HG03457 (cell line): ENCODE data around the gene CCDC180.
"Not testable (repeated sequence)": the region's sequence is repeated elsewhere in the genome, so short reads cannot be mapped to it uniquely, and the experiment has no call there.

Source experiments
- ATAC-seq: cut with Tn5 transposase; IDR thresholded peaks from one replicate; pipeline ENCODE4 v1.9.1; 2021; ENCODE audit warnings: moderate number of reproducible peaks; ENCODE audit not compliant: unreplicated experiment

The CCDC180 gene

DNA sequence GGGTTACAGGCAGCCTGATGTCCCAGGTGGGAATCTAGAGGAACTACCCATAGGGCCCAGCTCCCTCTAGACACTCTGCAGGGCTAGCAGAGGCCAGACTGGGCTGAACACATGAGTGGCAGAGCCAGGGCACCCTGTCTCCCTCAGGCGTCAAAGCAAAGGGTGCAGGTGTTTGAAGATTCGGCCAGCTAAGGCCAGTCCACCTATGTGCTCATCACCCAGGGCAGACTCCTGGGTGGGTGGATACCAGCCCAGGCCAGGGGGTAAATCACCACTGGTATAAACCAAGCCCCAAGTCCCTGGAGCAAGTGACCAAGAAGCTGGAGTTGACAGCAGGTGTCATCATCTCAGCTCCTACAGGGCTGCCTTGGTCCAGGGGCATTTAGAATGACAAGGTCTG is 3.4 kb downstream of the CCDC180 start:
- no peak for ATAC-seq

DNA sequence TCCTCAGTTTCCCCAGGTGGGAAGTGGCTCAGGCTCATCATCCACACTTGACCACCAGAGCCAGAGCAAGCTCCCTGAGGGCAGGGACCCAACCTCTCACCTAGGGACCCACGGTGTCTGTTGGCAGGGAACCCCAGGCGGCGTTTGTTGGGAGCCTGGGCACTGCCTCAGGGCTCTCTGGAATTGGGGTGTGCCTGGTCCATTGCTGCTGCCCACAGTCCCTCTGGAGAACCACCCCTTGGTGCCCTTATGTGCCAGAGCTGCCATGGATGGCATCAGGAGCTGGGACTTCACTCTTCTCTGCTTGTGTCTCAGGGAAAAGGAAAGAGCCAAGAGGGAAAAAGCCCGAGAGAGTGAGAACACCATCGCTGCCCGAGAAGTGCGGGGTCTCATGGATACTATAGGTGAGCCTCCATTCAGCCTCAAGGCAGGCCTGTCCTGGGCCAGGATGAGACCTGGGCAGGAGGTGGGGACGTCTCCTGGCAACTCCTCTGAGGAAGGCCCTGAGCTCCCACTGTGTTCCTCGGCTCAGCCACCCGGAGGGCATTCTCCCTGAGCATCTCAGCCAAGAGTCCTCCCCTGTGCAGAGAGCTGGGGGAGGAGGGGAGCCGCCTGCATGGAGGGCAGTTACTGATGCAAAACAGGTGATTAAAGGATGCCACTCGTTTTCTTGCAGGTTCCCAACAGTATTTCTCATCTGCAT is 4.5 kb downstream of the CCDC180 start:
- ATAC-seq = no peak

DNA sequence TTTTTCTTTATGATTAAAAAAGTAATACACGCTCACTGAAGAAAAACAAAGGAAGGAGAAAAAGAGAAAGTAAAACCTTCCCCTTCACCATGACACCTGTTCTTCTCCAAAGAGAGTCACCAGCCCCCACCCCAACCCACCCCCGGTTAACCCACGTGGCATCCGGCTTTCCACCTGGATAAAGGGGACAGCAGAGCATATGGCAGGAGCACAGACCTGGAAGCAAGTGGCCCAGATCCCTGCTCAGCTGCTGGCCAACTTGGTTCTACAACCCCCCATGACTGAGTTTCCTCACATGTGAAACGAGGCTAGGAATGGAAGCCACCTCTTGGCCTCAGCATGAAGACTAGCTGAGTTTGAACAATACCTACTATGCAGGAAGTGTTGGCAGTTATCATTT is 5.1 kb downstream of the CCDC180 start:
- no peak for ATAC-seq

DNA sequence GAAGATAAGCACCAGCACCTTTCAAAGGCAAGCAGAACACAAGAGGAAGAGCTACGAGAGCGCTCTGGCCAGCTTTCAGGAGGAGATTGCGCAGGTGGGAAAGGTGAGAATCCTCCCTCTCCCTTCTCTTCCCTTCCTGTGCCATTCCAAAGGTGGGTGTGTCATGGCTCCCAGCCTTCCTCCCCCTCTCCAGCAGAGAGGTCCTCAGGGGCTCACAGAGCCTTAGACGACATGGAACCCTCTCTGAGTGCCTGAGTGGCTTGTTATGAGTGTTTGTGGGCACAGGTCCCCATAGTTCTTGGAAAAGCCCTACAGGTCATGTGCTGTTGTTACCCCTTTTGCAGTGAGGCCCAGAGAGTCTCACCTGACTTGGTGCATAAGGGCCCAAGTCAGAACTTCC is 5.8 kb downstream of the CCDC180 start:
- no peak for ATAC-seq

DNA sequence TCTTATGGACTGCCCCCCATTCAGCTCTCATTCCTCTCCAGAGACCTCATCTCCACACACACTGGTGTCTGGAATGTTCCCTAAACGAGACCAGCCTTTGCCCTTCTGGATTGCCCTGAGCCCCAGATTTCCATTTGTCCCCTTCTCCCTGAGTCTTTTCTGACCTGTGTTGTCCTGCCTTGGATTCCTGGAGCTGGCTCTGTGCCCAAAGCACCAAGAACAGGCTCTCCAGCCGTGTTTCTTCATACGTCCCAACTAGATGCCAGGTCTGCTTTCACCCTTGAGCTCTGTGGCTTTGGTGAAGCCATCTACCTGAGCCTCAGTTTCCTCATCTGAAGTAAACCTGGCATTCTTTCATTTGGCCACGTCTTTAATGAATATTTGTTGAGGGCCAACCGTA is 6.3 kb downstream of the CCDC180 start:
- ATAC-seq = no peak

DNA sequence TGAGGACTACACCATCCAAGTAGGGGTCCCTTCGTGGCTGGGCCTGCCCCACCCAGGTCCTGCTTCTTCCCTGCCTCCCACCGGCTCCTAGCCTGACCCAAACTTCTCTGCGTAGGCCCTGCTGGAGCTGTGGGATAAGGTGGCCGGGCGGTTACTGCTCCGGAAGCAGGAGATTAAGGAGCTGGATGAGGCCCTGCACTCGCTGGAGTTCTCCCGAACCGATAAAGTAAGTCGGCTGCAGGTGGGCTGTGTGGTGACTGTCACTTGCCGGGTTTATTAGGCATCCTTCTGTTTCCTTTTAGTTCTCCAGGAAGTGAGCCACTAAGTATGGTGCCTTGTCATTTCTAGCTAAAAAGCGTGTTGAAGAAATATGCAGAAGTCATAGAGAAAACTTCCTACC is 7.0 kb downstream of the CCDC180 start:
- no peak for ATAC-seq

DNA sequence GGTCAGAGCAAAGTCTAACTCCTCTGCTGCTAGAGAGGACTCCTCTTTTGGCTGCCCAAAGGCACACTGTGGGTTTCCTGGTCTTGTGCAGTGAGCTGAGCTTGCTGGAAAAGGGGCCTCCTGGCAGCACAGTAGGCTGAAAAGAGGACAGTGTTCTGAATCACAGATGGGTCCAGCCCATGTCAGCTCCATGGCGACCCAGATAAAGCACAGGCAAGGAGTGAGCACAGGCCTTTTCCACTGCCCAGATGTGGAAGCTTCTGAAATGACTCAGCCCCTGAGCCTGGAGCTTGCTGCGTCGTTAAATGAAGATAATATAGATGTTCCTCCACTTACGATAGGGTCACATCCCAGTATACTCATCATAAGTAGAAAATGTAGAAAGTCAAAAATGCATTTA is 8.1 kb downstream of the CCDC180 start:
- ATAC-seq = no peak

DNA sequence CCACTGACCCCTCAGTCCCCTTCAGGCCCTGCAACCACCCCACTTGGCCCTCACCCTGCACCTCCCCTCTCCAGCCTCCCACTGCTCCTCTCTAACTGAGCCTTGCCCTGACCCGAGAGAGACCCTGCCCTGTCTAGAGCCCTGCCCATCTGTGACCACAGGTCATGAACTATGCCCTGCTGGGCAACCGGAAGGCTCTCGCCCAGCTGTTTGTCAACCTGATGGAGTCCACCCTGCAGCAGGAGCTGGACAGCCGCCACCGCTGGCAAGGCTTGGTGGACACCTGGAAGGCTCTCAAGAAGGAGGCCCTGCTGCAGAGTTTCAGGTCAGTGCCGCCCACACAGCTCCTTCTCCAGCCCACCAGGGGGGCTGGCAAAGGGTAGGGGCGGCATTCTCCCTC is 9.4 kb downstream of the CCDC180 start:
- ATAC-seq = no peak

DNA sequence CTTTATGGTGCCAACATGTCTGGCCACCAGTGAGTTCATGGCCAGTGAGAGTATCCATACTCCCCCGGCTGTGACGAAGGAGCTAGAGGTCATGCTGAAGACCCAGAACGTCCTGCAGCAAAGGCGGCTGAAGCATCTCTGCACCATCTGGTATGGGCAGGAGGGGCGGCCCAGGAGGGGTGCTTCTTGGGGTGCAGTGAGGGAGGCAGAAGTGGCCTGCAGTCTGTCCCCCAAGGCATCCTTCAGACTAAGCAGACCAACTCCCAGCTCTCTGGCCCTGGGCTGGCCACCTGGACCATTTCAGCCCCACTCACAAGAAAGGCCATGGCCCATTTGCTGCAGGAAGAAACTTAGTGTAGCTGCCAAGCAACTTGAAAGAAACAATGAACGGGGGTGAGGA is 11.0 kb downstream of the CCDC180 start:
- ATAC-seq = no peak

DNA sequence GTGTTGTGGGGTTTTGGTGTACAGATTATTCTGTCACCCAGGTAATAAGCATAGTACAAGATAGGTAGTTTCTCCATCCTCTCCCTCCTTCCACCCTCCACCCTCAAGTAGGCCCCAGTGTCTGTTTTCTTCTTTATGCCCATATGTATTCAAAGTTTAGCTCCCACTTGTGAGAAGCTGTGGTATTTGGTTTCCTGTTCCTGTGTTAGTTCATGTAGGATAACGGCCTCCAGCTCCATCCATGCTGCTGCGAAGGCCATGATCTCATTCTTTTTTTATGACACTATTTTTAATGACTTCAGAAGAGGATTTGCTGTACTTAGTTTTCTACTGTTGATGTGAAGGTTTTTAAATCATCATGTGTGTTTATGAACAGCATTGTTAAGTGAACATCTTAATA is 11.9 kb downstream of the CCDC180 start:
- ATAC-seq = no peak

DNA sequence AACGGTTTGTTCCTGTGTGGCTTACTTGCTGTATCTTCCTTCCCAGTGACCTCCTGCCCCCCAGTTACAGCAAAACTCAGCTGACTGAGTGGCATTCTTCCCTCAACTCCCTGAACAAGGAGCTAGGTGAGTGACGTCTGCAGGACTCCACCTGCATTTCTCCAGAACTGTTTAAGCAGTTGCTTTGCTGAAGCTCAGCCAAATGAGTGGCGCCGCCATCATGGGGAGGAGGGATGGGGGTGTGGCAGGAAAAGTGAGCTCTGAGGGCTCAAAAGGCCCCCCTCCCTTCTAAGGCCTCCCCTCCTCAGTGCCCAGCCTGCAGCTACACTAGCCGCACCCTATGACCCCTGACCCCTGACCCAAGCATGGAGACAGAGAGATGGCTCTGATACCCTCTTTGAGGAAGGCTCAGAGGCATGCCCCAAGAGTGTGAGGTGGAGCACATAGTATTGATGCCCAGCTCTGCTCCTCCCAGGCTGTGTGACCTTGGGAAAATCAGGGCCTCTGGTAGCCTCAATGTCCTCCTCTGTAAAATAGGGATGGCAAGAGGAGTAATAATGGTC is 12.7 kb downstream of the CCDC180 start:
- ATAC-seq = no peak

DNA sequence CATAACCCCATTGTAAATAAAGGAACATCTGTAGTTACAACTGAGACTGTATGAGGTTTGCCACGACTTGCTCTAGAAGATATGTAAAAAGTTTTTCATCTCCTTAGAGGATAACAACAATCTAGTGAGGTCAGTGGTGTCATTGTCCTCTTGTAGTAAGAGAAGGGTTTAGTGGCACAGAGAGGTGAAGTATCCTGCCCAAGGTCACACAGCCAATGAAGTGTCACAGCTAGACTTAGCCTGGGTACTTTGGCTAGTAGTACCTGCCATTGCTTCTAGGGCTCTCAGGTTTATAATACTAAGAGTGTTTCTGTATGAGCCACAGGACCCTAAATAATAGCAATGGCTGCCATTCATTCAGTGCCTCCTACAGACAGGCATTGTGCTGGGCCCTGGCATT is 13.8 kb downstream of the CCDC180 start:
- no peak for ATAC-seq

DNA sequence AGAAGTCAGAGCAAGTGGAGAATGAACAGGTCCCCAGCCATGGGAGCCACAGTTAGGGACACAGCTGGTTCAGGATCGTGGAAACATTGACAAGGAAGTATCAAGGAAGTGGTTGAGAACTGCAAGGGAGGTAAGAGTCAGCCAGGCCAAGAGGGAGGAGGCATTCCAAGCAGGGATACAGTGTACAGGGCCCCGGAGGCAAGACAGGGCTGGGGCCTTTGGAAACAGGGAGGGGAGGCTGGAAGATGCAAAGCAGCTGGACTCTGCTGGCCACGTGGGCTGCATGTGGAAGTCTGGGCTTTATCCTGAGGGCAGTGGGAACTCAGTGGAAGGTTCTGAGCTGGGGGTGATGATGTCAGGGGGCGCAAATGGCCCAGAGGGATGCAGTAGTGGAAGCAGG is 14.2 kb downstream of the CCDC180 start:
- ATAC-seq = no peak

DNA sequence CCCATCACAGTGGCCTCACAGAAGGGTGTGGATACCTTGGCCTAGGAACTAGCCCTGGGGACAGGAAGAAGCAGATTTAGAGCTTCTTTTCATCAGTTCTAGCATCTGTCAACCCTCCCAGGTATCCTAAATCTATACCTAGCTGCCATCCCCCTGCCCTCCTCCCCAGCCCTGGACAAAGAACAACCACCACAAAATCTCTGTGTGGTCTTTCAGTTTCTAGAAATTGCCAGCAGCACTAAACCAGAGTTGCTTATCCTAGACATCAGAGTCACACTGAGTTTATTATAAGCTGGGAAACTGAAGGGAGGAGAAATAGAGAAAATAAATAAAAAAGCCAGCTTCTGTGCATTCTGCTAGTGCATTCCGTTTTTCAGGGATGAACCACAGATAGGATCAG is 14.6 kb downstream of the CCDC180 start:
- no peak for ATAC-seq

DNA sequence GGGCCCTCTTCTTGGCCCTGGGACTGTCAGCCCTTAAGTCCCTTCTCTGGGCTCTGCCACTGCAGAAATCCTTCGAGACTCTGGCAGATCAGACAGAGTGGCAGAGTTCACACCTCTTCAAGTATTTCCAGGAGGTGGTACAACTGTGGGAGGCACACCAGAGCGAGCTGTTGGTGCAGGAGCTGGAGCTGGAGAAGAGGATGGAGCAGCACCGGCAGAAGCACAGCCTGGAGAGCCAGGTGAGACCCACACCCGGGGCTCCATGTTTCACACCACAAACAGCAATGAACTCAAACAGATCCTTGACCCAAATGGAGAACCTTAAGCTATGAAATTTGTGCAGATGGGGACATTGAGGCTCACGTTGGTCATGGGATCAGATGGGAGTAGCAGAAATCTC is 17.5 kb downstream of the CCDC180 start:
- no peak for ATAC-seq

DNA sequence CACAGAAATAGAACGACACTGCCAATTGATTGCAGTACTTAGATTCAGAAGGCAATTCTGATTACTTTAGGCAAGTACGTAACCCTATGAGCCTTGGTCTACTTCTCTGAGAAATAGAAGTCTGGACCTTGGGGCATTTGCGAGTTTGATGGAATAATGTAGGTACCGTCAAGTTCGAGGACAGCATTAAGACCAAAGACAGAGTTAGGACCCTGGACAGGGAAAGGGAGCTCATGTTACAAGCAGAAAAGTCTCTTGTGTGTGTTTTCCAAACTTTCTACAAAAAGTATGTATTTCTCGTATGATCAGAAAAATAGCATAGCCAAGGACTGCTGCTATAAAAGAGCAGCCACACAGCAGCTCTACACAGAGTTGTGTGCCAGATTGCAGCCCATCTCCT is 20.1 kb downstream of the CCDC180 start:
- ATAC-seq = no peak

DNA sequence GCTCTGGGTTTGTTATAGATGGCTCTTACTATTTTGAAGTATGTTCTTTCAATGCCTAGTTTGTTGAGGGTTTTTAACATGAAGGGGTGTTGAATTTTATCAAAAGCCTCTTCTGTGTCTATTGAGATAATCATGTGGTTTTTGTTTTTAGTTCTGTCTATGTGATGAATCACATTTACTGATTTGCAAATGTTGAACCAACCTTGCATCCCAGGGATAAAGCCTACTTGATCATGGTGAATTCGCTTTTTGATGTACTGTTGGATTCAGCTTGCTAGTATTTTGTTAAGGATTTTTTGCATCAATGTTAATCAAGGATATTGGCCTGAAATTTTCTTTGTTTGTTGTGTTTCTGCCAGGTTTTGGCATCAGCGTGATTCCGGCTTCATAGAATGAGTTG is 25.5 kb downstream of the CCDC180 start:
- ATAC-seq = no peak

DNA sequence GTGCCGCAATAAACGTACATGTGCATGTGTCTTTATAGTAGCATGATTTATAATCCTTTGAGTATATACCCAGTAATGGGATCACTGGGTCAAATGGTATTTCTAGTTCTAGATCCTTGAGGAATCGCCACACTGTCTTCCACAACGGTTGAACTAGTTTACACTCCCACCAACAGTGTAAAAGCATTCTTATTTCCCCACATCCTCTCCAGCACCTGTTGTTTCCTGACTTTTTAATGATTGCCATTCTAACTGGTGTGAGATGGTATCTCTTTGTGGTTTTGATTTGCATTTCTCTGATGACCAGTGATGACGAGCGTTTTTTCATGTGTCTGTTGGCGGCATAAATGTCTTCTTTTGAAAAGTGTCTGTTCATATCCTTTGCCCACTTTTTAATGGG is 28.2 kb downstream of the CCDC180 start:
- ATAC-seq = not testable (repeated sequence)

DNA sequence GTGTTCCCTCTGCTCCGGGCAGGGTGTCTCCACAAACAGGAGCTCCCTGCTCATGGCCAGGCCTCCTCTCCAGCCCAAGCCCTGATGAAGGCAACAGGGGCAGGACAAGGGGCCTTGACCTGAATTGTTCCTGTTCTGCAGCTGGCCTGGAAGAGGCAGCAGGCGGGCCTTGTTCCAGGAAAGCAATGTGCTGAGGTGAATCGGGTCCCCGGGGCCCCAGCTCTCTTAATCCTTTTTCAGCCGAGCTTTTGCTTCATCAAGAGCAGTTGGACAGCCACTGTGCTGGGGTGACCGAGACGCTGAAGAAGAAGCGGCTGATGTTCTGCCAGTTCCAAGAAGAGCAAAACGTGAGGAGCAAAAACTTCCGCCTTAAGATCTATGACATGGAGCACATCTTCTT is 41.4 kb downstream of the CCDC180 start:
- no peak for ATAC-seq

DNA sequence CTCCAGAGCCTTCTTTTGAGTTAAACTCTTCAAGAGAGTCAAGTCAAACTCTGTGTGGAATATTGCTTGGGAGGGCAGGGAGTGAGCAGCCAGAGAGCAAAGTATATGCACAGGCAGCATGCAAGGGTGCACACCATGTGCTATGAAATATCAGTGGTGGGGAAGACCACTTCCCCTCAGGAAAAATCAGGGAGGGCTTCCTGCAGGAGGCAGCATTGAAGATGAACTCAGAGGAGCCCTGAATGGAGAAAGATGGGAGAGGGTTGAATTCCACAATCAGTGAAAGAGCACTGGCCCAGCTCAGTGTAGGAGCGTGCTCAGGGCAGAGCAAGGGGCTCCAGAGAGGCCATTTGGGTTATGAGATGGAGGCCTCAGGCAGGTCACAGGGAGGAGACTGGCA is 41.9 kb downstream of the CCDC180 start:
- ATAC-seq = no peak

DNA sequence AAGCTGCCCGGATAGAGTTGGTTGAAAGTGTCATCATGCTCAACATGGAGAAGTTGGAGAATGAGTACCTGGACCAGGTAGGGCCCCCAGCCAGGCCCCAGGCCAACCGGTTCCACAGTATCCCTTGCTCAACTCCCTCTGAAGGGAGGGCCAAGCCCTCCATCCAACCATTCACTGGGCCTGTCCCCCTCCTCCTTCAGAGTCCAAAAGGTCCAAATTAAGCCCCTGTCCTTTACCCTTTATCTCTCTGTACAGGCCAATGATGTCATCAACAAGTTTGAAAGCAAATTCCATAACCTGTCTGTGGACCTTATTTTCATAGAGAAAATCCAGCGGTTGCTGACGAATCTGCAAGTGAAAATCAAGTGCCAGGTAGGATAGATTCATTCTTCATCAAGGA is 47.2 kb downstream of the CCDC180 start:
- ATAC-seq = no peak

DNA sequence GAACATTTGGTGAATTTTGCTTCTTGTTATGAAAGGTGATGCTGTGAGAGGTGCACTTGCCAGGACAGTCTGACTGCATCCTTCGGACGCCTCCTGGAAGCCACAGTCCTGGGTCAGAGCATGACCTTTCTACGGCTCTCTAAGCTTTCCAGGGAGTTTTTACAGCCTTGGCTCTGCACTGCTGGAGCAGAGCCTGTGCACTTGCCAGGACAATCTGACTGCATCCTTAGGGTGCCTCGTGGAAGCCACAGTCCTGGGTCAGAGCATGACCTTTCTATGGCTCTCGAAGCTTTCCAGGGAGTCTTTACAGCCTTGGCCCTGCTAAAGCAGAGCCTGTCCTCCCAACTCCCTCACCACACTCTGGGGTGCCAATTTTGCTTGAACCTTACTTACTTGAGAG is 49.6 kb downstream of the CCDC180 start:
- no peak for ATAC-seq
